Colonic mucosa (tissue), 4 donors: ENCODE measurements around the gene FCGBP. TPM values are rescaled to one million over a fixed set of nuclear protein-coding genes. Genes with fewer than 3 reads are reported as not detected.

Source experiments
- DNase-seq: peaks from one replicate; pipeline ENCODE4 v3.0.0-alpha.2; 2020
- H3K27ac ChIP-seq: fragments of 200-600 bp; one replicate; pipeline ENCODE4 v1.8.0; 2021
- H3K27me3 ChIP-seq: fragments of 200-600 bp; one replicate; pipeline ENCODE4 v1.8.0; 2021
- H3K36me3 ChIP-seq: fragments of 200-600 bp; one replicate; pipeline ENCODE4 v1.8.0; 2021
- H3K4me1 ChIP-seq: fragments of 200-600 bp; one replicate; pipeline ENCODE4 v1.8.0; 2021; ENCODE audit warnings: mild to moderate bottlenecking
- H3K4me3 ChIP-seq: fragments of 200-600 bp; one replicate; pipeline ENCODE4 v1.8.0; 2021
- H3K9ac ChIP-seq, 2 donors: one replicate each; pipeline ENCODE4 v1.7.0; 2013; ENCODE audit warnings: control low read depth in 2 of 2, low read depth in 2 of 2, low read length in 2 of 2
- H3K9me3 ChIP-seq: fragments of 200-600 bp; one replicate; pipeline ENCODE4 v1.8.0; 2021
- intact Hi-C: fragments of 100-400 bp; cut with DNase I; formaldehyde crosslinking; loops from one replicate; pipeline ENCODE4 v1.14.1; 2022
- total RNA-seq, 2 donors: library from RNA; stranded (reverse); fragmentation: NEBNext Ultra II Directional in 1 of 2; extraction: Animal tissue kit (Norgen Biotek cat#: 25700) in 1 of 2; gene quantifications; one replicate each; pipeline ENCODE4 v1.2.1, GENCODE V29; 2021
- TF ChIP-seq, protein P1 (sequence below): fragments of 200-600 bp; IDR thresholded peaks from one replicate; pipeline ENCODE4 v1.8.0; 2022; ENCODE audit warnings: antibody characterized with exemption, mild to moderate bottlenecking
- donor health status: healthy.
- donor health status: DM: no; HTN: no; CAD: no.
- donor health status: DM: no; HTN: no; CAD: no.

Gene FCGBP
- total RNA-seq, 2 donors from 2014 or later, result 2,896 to 3,903 TPM

DNA sequence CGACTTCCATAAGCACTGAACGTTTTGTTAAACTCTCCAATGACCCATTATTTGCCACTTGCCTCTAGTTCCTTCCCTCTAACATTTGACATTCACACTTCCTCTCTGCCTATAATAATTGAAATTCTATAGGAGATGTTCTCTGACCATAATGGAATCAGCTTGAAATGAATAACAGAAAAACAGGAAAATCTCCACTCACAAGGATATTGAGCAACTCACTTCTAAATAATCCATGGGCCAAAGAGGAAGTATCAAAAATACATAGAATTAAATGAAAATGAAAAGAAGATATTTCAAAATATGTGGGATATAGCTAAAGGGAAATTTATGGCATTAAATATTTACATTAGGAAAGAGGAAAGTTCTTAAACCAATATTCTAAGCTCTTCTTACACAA is 3.4 kb upstream of the FCGBP start:
- Histone ChIP-seq H3K27me3 (no peaks in the 10 kb centered on the region), H3K36me3 (no peaks in the 10 kb centered on the region), H3K9ac (peak overlapping the region in 1 of 2 donors; percentile 51), H3K4me3 (no peak overlapping the region), H3K27ac (no peak overlapping the region), H3K4me1 (peaks cover 13% of the 10 kb centered on the region), H3K9me3 (no peaks in the 10 kb centered on the region)
- TF ChIP-seq, protein P1, sequence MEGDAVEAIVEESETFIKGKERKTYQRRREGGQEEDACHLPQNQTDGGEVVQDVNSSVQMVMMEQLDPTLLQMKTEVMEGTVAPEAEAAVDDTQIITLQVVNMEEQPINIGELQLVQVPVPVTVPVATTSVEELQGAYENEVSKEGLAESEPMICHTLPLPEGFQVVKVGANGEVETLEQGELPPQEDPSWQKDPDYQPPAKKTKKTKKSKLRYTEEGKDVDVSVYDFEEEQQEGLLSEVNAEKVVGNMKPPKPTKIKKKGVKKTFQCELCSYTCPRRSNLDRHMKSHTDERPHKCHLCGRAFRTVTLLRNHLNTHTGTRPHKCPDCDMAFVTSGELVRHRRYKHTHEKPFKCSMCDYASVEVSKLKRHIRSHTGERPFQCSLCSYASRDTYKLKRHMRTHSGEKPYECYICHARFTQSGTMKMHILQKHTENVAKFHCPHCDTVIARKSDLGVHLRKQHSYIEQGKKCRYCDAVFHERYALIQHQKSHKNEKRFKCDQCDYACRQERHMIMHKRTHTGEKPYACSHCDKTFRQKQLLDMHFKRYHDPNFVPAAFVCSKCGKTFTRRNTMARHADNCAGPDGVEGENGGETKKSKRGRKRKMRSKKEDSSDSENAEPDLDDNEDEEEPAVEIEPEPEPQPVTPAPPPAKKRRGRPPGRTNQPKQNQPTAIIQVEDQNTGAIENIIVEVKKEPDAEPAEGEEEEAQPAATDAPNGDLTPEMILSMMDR, result no peak
- intact Hi-C loops, result no loop called here
- DNase-seq, result no peak

DNA sequence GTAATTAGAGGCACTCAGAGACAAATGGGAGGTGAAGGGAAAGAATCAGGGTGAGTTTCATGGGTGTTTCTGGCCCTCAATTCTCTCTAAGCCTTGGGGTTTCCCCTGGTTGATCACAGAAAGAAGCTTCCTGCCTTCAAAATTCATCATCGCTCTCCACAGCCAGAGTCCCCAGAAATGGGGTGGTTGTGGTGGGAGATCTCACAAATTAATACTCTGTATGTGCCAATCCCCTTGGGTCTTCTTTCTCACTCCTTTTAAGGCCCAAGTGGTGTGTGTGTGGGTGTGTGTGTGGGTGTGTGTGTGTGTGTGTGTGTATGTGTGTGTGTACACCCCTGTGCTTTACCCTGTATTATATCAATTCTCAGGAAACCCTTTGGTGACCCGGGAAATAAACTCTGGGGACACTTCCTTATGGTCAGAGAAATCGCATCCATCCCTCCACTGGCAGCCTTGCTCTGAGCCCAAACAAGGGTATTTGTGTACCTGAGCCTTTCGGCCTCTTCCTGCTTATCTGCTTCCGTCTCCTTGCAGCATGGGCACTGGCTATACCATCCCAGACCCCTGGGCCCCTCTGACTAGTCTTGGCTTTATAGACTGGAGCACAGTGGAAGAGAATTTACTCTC is 2.8 kb upstream of the FCGBP start:
- Histone ChIP-seq H3K27me3 (no peaks in the 10 kb centered on the region), H3K4me1 (peaks cover 13% of the 10 kb centered on the region), H3K27ac (peak overlapping the region; percentile 7), H3K9ac (peak overlapping the region in 1 of 2 donors; percentile 51), H3K4me3 (no peak overlapping the region), H3K9me3 (no peaks in the 10 kb centered on the region), H3K36me3 (no peaks in the 10 kb centered on the region)
- TF ChIP-seq, protein P1, result no peak
- intact Hi-C loops, result no loop called here
- peak; percentile 34 for DNase-seq

DNA sequence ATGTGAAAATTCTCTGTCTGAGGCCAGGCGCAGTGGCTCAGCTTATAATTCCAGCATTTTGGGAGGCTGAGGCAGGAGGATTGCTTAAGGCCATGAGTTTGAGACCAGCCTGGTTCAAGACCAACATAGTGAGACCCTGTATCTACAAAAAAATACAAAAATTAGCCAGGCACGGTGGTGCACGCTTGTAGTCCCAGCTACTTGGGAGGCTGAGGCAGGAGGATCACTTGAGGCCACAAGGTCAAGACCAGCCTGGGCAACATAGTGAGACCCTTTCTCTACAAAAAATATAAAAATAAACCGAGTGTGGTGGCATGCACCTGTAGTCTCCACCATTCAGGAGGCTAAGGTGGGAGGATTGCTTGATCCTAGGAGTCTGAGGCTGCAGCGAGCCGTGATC is 2.2 kb upstream of the FCGBP start:
- H3K4me3 ChIP-seq, result no peak overlapping the region
- H3K36me3 ChIP-seq, result no peaks in the 10 kb centered on the region
- intact Hi-C loops, result no loop called here
- no peaks in the 10 kb centered on the region for H3K27me3 ChIP-seq
- DNase-seq, result no peak
- H3K27ac ChIP-seq, result peak overlapping the region; percentile 7
- TF ChIP-seq, protein P1, result no peak
- peaks cover 13% of the 10 kb centered on the region for H3K4me1 ChIP-seq
- peak overlapping the region in 1 of 2 donors; percentile 10 for H3K9ac ChIP-seq
- no peaks in the 10 kb centered on the region for H3K9me3 ChIP-seq

DNA sequence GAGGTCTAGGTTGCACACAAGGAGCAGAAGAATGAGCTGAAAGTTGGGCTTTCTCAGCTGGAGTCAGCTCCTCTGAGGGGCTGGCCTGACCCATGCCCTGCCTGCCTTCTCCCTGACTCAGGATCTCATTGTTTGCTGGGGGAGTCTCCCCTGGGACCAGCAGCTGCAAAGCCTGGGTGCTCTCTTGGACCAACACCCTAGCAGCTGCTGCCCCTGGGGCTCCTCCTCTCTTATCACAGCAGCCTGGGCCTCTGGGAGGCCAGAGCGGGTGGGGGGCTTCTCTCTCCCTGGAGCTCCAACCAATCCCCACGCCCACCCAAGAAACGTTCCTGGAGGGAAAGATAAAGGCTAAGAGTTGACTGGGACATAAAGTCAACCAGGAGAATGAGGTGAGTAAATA is 1.6 kb upstream of the FCGBP start:
- H3K36me3 ChIP-seq, result no peaks in the 10 kb centered on the region
- H3K9me3 ChIP-seq, result no peaks in the 10 kb centered on the region
- H3K4me1 ChIP-seq, result peaks cover 10% of the 10 kb centered on the region
- no peaks in the 10 kb centered on the region for H3K27me3 ChIP-seq
- DNase-seq, result peak; percentile 58
- TF ChIP-seq, protein P1, result no peak
- intact Hi-C loops, result no loop called here
- H3K9ac ChIP-seq, result peak overlapping the region in 1 of 2 donors; percentile 44
- H3K27ac ChIP-seq, result peak overlapping the region; percentile 7
- H3K4me3 ChIP-seq, result no peak overlapping the region

DNA sequence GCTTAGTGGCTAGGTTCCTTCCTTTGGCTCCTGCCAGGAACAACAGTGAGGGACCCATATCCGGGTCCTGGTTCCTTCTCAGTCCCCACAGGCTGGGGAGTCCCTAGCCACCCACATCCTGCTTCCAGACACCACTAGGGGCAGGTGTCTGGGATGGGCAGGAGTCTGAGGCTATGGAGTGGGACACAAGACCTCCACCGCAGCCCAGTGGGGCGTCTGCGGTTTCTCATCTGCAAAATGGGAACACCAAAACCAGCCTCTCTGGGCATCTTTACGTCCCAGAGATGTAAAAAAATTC is 879 bp upstream of the FCGBP start:
- Histone ChIP-seq H3K4me3 (no peak overlapping the region), H3K27ac (peak overlapping the region; percentile 7), H3K27me3 (no peaks in the 10 kb centered on the region), H3K36me3 (no peaks in the 10 kb centered on the region), H3K4me1 (peaks cover 8% of the 10 kb centered on the region), H3K9me3 (no peaks in the 10 kb centered on the region), H3K9ac (peak overlapping the region in 1 of 2 donors; percentile 44)
- DNase-seq, result no peak
- TF ChIP-seq, protein P1, result no peak
- intact Hi-C loops, result no loop called here
